ENCODE data around the gene XPC.
"Not testable (repeated sequence)": the region's sequence is repeated elsewhere in the genome, so short reads cannot be mapped to it uniquely, and the experiment has no call there.

Gene XPC

DNA sequence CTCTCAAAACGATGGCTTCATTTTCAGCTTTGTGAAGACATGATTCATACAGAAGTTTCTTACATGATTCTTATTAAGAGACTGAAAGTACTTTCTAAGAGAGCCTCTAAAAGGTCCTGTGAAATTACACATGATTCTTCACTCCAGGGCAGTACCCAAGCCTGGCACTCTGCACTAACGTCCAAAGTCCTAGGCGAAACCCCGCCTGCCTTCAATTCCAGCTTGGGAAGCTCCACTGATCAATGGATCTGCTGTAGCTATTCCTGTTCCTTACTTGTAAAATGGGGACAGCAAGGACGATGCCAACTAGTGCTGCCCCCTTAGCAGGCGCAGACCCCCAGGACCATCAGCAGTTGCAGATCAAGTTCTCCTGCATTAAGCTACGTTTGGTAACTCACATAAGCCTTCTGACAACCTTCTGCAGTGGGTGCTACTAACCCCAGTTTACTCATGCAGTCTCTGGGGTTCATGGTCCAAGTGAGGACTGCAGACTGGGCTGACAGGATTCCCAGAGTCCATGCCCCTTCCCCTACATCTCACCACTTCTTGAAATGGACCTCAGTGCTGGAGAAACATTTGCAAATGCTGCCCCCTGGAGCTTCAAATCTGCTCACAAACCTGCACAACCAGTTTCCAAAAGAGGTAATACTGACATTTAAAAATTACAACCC is 64.3 kb downstream of the XPC start:
- DNase-seq: no peak

DNA sequence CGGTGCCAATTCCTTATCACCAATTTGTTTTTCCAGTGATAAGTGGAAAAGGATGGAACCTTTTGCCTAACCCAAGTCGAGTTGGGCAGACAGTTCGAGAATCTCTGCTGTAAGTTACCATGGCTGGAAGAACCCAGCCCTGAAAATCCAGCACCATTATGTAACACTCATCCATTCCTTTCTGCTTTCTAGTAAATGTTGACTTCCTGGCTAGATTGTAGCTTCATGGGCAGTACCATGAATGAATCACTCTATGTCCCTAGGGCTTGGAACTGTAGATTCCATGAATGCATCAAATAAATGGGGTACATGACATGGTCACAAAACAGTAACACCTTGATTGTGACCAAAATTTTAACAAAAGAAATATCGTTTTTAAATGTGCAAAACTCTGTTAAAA is 67.7 kb downstream of the XPC start:
- DNase-seq: no peak

DNA sequence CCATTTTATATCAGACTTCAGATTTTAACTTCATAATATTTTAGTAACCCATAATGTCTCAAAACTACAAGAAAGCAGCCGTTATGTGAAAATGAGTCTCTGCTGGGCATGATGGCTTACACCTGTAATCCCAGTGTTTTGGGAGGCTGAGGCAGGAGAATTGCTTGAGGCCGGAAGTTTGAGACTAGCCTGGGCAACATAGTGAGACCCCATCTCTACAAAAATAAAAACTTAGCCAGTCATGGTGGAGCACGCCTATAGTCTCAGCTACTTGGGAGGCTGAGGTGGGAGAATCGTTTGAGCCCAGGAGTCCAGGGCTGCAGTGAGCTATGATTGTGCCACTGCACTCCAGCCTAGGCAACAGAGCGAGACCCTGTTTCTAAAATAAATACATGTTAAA is 68.6 kb downstream of the XPC start:
- not testable (repeated sequence) for DNase-seq

DNA sequence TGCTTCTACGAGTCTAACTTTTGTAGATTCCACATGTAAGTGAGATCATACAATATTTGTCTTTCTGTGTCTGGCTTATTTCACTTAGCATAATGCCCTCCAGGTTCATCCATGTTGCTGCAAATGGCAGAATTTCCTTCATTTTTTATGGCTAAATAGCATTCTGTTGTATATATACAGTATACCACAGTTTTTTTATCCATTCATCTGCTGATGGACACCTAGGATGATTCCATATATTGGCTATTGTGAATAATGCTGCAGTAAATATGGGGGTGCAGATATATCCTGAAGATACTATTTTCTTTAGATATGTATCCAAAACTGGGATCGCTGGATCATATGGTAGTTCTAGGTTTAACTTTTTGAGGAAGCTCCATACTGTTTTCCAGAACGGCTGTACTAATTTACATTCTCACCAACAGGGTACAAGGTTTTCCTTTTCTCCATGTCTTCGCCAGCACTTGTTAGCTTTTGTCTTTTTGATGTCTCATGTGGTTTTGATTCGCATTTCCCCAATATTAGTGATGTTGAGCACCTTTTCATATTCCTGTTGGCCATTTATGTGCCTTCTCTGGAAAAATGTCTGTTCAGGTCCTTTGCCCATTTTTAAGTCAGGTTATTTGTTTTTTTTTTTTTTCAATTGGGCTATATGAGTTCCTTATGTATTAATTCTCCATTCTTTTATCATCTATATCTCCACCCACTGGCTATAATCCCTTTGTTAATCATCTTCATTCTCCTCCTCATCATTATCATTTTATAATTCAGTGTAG is 80.6 kb downstream of the XPC start:
- DNase-seq: no peak

DNA sequence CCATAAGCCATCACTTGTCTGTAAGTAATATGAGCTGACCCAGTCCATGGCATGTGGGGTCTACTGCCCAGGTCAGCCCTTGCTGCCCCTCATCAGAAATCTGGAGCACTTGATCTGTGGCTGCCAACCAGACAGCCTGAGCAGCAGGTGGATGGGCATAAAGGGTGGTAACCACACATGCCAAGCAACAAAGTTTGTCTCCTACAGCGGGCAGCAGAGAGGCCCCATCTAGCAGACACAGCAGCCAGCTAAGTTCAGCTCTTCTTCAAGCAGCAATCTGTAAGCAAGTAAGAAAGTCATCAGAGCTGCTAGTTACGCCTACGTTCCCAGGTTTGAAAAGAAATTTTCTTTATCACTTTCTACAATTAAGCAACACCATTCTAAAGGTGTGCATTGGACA is 81.7 kb downstream of the XPC start:
- no peak for DNase-seq
